Lung (tissue), 12 donors: Measurements from ENCODE around the gene NOP16. TPM values are rescaled to one million over a fixed set of nuclear protein-coding genes. Genes with fewer than 3 reads are reported as not detected.

Experiments
- ATAC-seq: fragments of 200-7000 bp; cut with Tn5 transposase; one replicate; pipeline ENCODE4 v1.9.1; 2020; ENCODE audit warnings: moderate number of reproducible peaks; ENCODE audit not compliant: insufficient read depth, low FRiP score
- DNase-seq, 3 donors: peaks; one replicate each; pipeline ENCODE4 v3.0.0-alpha.2; 2013 to 2017
- H3K27ac ChIP-seq, 2 donors: one replicate each; pipeline ENCODE4 v1.5.1; 2013; ENCODE audit warnings: mild to moderate bottlenecking in 2 of 2, moderate library complexity in 2 of 2, control low read depth in 1 of 2, inconsistent platforms in 1 of 2, low read depth in 1 of 2, low read length in 1 of 2
- H3K27me3 ChIP-seq, 3 donors: one replicate each; pipeline ENCODE4 v1.5.1; 2013; ENCODE audit warnings: low read length in 2 of 3; ENCODE audit not compliant: control insufficient read depth in 3 of 3, insufficient read depth in 3 of 3
- H3K36me3 ChIP-seq, 4 donors: one replicate each; pipeline ENCODE4 v1.5.1; 2013; ENCODE audit warnings: low read length in 4 of 4, mild to moderate bottlenecking in 1 of 4, moderate library complexity in 1 of 4; ENCODE audit not compliant: control insufficient read depth in 4 of 4, insufficient read depth in 4 of 4
- H3K4me1 ChIP-seq, 5 donors: one replicate each; pipeline ENCODE4 v1.5.1; 2013; ENCODE audit warnings: low read length in 5 of 5, mild to moderate bottlenecking in 2 of 5, moderate library complexity in 1 of 5; ENCODE audit not compliant: control insufficient read depth in 5 of 5, insufficient read depth in 5 of 5
- H3K4me3 ChIP-seq: one replicate; pipeline ENCODE4 v1.5.1; 2013; ENCODE audit warnings: mild to moderate bottlenecking, control low read depth, moderate library complexity
- H3K9ac ChIP-seq, 2 donors: one replicate each; pipeline ENCODE4 v1.5.1; 2013; ENCODE audit warnings: low read length in 2 of 2, control low read depth in 1 of 2; ENCODE audit not compliant: insufficient read depth in 1 of 2
- H3K9me3 ChIP-seq, 4 donors: one replicate each; pipeline ENCODE4 v1.5.1; 2013; ENCODE audit warnings: low read length in 3 of 4, mild to moderate bottlenecking in 1 of 4, moderate library complexity in 1 of 4; ENCODE audit not compliant: control insufficient read depth in 4 of 4, insufficient read depth in 3 of 4
- WGBS, 2 donors: extraction: QIAGEN DNeasy Blood & Tissue Kit; methylation state at CpG; one replicate each; pipeline ENCODE4 v1.1.7; 2013; 5-methylcytosine and 5-hydroxymethylcytosine counted together
- polyA plus RNA-seq, 2 donors: library from polyadenylated mRNA; stranded (reverse); fragments of 200-250 nt; gene quantifications; one replicate each; pipeline ENCODE4 v1.2.1, GENCODE V29; 2013
- total RNA-seq, 2 donors: library from RNA; depleted of rRNA in 1 of 2; stranded (reverse); fragments of >200 nt in 1 of 2; gene quantifications; one replicate each; pipeline ENCODE4 v1.2.1, GENCODE V29; 2014 to 2021
- TF ChIP-seq, protein P1 (sequence below): IDR thresholded peaks from 2 replicates; pipeline ENCODE4 v1.5.1; 2012; ENCODE audit warnings: mild to moderate bottlenecking; ENCODE audit errors: control extremely low read depth, extremely low read depth
- donor health status: control.
- donor health status: control.
- donor health status: Bipolar disorder and iron deficiency.
- donor health status: healthy.
- donor health status: DM: yes; HTN: yes; CAD: no.

NOP16 gene
- total and polyA plus RNA-seq, 4 donors: 5.0 to 52.1 (median 36.5) TPM

GRCh38 chr5:176342766-176343458 lies 45.5 kb downstream of the NOP16 start:
- H3K4me1 ChIP-seq: no peaks in the 10 kb centered on the region
- no peaks in the 10 kb centered on the region for H3K9me3 ChIP-seq
- TF ChIP-seq, protein P1, sequence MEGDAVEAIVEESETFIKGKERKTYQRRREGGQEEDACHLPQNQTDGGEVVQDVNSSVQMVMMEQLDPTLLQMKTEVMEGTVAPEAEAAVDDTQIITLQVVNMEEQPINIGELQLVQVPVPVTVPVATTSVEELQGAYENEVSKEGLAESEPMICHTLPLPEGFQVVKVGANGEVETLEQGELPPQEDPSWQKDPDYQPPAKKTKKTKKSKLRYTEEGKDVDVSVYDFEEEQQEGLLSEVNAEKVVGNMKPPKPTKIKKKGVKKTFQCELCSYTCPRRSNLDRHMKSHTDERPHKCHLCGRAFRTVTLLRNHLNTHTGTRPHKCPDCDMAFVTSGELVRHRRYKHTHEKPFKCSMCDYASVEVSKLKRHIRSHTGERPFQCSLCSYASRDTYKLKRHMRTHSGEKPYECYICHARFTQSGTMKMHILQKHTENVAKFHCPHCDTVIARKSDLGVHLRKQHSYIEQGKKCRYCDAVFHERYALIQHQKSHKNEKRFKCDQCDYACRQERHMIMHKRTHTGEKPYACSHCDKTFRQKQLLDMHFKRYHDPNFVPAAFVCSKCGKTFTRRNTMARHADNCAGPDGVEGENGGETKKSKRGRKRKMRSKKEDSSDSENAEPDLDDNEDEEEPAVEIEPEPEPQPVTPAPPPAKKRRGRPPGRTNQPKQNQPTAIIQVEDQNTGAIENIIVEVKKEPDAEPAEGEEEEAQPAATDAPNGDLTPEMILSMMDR: no peak
- H3K27me3 ChIP-seq: no peaks in the 10 kb centered on the region
- 60 to 83% methylated on average over 2 of the region's 2 CpGs for WGBS, 2 donors
- no peak for ATAC-seq
- no peak for DNase-seq
- peaks cover 14 to 32% (median 22%) of the 10 kb centered on the region in 4 donors for H3K36me3 ChIP-seq
- no peak overlapping the region for H3K27ac ChIP-seq
- H3K9ac ChIP-seq: no peak overlapping the region
- no peak overlapping the region for H3K4me3 ChIP-seq

- 85 to 97% methylated on average over 1 of the region's 1 CpG for WGBS, 2 donors
- H3K9me3 ChIP-seq: no peaks in the 10 kb centered on the region
- H3K27me3 ChIP-seq: no peaks in the 10 kb centered on the region
- H3K9ac ChIP-seq: no peak overlapping the region
- DNase-seq: no peak
- H3K27ac ChIP-seq: no peak overlapping the region
- no peak overlapping the region for H3K4me3 ChIP-seq
- no peaks in the 10 kb centered on the region for H3K4me1 ChIP-seq
- ATAC-seq: no peak
- TF ChIP-seq, protein P1: no peak
- peaks cover 6 to 31% (median 22%) of the 10 kb centered on the region in 4 donors for H3K36me3 ChIP-seq
These were observed 46.3 kb downstream of the NOP16 start for GRCh38 chr5:176342158-176342483.

DNA sequence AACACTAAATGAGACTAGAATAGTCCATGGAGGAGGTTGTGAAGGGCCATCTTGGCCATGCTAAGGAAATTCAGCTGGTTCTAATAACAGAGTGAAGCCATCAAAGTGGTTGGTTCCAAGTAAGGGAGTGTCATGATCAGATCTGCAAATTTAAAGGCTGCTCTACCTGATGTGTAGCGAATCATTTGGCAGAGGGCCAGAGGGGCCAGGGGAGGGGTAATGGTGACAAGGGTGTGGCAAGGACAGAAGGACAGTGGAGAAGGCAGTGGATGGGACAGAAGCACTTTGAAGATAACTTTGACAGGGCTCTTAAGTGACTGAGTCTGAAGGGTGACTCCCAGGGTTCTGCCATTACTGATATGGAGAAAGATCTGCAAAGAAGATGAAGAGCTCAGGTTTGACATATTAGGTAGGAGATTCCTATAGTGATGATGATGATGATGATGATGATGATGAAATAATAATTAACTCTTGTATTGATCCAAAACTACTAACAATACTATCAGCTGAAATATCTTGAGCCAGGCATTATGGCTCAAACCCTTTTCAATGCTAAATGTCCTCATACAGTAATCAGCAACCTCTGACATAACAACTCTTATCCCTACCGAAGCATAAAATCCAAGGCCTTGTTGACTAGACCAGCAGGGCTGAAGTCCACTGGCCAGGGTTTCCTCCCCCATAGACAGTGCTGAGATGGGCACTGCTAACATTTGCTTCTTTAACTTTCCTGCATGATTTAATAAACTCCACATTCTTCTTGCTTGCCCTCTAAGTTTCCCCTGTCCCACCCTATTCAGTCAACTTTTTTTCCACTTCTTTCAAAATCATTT lies 46.9 kb downstream of the NOP16 start:
- Histone ChIP-seq H3K36me3 (peaks cover 10 to 32% (median 23%) of the 10 kb centered on the region in 4 donors), H3K27ac (no peak overlapping the region), H3K9ac (no peak overlapping the region), H3K9me3 (no peaks in the 10 kb centered on the region), H3K4me1 (no peaks in the 10 kb centered on the region), H3K4me3 (no peak overlapping the region), H3K27me3 (no peaks in the 10 kb centered on the region)
- no peak for ATAC-seq
- no peak for DNase-seq
- TF ChIP-seq, protein P1: no peak
- WGBS, 2 donors: 70 to 92% methylated on average over 2 of the region's 2 CpGs
